HG02623 (cell line): Measurements from ENCODE around the gene CNTFR.

Experiments
- ATAC-seq: cut with Tn5 transposase; IDR thresholded peaks from one replicate; pipeline ENCODE4 v1.9.1; 2021; ENCODE audit warnings: moderate library complexity; ENCODE audit not compliant: unreplicated experiment

Gene CNTFR

DNA sequence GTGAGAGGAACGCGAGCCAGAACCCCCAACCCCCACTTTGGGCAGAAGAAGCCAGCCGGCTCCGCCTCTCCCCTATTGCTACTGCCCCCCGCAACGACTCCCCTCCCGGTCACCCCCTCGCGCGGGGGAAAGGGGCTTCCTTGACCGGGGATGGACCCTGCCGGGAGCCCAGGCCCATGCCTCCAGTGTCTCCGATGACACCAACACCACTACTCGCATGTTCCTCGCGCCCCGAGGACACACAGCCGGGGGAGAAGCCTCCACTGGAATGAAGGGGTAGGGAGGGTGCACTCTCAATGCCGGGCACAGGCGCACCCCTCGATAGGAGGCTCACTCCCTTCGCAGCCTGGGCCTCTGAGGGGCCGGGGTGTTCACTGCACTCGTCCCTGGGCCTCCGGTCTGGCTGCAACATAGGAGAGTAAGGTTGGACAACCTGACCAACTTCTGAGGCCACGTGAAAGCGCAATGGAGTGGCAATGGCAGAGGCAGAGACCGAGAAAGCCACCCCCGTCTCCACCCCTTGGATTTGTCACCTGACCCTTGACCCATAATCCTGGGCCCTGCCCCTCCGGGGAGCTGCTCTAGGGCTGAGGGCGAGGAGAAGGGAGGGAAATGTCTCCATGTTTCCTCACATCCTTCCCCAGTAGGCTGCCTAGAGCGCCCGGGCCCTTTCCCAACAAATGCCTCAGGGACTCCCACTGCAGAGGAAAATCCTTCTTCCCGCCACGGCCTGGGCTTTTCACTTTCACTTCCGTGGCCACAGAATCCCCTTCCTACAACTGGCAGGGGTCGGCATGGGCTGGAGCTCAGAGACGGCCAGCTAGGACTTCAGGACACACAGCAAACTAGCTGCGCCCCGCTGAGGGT is 1.1 kb upstream of the CNTFR start:
- ATAC-seq = no peak

DNA sequence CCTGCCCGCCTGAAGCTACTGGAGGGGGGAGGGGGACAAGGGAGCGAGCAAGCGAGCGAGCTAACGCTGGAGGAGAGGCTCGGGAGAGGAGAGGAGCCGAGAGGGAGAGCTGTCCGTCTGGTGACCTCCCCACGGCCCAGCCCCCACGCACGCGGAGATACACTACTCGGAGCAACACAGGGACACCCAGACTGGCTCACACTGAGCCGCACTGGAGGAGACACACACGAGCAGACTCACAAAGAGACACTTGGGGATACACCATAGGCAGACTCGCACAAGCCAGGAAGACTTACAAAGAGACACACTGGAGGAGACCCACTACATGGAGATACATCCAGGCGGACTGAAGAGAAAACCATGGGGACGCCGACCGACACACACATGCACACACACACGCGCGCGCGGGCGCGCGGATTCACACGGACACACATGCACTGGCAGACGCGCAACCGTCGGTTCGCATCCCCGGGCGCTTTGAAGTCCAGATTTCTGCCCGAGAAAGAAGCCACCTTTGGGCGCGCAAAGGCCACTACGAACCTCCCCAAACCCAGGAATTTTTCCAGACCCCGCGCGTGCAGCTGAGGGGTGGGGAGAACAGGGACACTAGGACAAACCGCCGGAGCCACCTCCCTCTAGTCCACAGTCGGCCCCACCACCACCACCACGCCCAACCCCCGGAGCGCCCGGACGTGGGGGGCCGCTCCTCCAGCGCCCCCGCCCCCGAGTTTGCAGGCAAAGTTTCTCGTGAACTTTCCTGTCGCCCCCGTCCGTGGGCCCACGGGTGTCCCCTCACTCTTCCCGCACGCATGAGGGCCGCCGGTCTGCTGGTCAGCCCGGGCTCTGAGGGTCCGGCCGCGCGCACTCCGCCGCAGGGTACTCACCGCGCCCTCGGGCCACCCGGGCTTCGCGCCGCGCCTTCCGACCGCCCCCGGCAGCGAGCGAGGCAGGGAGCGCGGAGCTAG is 571 bp downstream of the CNTFR start:
- ATAC-seq = no peak

DNA sequence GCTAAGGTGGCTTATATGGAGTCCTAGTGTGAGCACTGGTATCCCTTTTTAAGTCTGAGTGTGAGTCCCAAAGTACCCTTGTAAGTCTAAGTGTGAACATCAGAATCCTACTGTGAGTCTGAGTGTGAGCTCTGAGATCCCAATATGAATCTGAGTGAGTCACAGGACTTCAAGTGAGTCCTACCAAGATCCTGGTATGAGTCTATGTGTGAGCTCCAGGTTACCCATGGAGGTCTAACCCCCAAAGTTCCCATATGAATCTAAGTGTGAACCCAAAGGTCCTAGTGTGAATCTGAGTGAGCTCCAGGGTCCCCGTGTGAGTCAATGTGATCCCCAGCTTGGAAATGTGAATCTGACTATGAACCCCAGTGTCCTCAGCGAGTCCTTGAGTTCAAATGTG is 2.3 kb downstream of the CNTFR start:
- ATAC-seq = no peak

DNA sequence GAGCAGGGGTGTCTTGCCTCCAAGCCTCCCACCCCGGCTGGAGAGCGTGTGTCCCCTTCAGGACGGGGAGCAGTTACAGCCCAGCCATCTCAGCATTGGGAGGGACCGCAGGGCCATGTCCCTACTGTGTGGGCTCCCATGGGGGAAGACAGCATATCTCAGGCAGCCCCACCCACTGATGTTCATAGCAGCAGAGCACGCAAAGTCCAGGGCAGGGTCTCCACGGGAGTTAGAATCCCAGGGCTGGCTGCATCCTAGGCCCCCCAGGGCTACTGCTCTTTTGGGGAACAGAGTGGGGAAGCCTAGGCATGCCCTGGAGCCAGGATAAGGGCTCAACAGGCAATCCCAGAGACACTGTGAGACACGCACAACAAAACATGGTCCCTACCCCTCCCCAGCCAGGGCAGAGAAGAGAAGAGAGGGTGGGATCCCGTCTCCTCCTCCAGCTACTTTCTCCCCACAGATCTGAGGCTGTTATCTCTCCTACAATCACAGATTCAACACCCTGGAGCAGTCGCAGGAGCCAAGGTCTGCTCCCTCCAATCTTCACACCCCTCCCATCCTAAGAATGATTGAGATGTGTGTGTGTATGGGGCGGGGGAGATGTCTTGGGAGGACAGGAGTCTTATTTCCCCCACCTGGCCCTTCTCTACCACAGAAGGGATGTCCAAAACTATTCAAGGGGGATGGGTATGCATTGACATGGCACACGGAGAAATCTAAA is 3.4 kb downstream of the CNTFR start:
- ATAC-seq = no peak

DNA sequence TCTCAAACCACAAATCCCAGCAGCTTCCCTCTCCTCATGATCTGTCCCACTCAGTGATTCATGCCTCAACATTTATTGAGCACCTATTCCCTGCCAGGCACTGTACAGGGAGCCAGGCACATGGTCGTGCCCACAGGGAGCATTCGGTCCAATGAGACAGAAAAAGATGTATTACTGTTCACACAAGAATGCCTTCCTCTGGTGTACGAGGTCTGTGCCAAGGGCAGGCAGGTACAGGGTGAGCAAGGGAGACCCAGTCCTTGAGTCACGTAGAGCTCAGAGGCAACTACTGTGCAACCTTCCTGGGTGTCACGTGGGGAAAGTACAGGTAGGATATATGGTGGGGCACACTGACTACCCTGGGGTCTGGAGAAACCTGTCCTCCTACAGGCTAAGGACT is 4.6 kb downstream of the CNTFR start:
- no peak for ATAC-seq

DNA sequence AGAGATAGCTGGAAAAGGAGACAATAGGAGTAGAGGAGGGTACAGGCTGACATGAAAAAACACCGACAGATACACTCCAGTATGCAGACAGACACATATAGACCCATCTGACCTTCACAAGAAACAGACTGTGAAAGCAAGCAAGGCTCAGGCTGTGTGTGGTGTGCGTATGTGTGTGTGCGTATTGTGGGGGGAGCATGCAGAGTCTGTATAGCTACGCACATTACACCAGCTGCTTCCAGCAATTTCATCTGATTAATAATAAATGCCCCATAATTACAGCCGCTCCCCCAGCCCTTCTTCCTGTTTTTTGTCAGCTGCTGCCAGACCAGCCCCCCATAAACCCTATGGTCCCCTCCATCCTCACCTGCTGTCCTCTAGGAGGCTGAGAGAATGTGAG is 6.7 kb downstream of the CNTFR start:
- no peak for ATAC-seq

DNA sequence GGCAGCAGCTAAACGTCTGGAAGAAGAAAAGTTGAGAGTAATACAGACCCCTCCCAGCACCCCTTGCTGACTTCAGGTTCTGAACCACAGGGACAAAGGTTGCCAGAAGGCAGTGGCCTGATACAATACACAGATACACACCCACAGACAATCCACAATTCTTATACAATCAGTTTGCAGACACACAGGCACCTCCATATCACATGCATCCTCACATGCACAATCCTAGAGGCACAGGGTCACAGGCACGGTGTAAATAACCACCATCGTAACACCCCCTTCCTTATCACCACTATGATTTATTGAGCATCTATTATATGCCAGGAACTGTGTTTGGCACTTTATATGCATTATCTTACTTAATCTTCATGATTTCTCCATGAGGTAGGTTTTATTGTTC is 8.2 kb downstream of the CNTFR start:
- ATAC-seq = no peak

DNA sequence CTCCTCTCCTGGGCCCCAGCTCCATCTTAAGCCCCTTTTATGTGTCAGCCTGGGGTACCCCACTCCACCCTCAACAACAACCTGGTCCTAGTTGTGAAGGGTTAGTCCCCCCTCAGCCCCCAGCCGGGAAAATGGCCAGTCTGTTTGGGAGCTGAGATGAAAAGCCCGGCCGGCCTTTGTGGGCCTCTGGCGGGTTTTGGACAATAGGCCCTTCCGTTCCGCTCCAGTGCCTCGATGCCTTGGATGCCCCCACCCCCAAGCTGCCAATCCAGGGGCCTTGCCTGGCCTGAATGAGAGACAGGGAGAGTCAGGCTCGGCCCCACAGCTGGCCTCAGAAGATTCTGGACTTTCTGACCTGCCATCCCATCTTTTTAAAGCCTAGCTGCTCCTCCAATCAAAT is 9.2 kb downstream of the CNTFR start:
- no peak for ATAC-seq

DNA sequence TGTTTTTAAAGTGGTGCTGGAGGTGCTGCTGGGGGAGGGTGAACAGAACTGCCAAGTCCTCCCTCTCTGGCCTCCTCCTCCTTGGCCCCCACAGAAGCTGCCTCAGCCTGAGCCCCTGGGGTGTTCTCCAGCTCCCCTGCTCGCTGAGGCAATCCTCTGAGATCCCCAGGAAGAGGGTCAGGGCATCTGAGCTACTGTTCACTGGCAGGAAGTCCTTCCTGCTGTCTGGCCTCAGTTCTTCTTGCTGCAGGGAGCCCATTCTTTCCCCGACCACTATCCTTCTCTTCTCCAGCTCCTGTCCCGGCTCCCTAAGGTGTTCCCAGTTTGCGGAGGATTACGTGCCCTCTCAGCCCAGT is 9.7 kb downstream of the CNTFR start:
- no peak for ATAC-seq

DNA sequence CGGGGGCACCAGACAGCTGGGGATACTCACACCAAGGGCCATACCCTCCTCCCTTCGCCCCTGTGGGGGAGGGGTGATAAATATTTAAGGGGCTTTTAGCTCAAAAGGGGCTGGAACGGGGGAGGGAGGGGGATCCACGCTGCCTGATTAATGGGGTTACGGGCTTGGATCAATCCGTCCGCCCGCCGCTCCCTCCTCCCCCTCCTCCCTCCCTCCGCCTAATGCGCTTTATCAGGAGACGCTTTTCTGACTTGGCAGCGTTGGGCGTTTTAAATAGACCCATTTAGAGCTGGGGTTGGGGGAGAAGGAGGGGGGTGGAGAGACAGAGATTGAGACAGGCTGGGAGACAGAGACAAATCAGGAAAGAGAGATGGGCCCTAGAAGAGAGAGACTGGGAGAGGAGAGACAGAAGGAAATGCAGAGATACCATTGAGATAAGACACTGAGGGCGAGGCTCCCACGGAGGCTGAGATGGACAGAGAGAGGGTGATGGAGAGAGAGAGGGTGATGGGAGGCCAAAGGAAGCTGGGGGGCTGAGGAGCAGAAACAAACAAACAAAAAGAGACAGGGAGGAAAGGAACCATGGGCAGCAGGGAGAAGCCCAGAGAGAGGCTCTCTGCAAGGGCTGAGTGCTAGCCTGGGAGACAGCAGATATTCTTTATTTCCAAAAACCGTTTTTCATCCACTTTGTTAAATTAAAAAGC is 10.3 kb downstream of the CNTFR start:
- ATAC-seq = no peak

DNA sequence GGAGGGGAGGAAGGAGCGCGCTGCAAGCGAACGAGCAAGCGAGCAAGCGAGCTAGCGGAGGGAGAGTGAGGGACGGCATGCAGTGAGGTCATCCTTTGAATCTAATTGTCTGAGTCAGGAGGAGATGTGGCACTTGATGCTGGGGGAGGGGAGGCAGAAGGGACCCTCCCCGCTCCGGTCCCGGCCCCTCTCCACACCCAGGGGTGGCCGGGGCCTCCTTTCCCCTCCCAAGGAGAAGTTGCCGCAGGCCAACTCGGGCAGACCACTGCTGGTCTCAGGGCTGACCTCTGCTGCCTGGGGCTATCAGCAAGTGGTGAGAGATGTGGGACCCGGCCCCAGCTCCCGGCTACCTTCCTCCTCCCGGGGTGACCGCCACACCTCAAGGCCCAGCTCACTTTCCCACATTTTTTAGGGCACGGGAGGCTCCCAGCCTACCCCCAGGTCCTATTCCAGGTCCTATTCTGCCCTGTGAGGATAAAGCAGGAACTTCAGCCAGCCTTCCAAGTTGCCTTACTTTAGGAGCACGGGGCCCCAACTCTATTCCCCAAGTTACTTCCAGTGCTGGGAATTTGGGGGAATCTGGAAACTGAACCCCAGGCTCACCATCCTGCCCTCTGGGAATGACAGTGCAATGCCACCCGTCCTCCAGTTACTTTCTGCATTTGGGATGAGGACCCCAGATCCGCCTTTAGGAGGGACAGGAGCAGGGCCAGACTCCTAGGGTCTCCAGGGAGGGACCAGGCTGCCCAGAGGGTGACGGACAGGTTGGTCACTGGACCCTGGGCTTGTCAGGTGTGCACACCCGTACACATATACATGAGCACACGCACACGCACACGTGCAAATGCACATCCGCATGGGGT is 11.1 kb downstream of the CNTFR start:
- ATAC-seq = no peak

DNA sequence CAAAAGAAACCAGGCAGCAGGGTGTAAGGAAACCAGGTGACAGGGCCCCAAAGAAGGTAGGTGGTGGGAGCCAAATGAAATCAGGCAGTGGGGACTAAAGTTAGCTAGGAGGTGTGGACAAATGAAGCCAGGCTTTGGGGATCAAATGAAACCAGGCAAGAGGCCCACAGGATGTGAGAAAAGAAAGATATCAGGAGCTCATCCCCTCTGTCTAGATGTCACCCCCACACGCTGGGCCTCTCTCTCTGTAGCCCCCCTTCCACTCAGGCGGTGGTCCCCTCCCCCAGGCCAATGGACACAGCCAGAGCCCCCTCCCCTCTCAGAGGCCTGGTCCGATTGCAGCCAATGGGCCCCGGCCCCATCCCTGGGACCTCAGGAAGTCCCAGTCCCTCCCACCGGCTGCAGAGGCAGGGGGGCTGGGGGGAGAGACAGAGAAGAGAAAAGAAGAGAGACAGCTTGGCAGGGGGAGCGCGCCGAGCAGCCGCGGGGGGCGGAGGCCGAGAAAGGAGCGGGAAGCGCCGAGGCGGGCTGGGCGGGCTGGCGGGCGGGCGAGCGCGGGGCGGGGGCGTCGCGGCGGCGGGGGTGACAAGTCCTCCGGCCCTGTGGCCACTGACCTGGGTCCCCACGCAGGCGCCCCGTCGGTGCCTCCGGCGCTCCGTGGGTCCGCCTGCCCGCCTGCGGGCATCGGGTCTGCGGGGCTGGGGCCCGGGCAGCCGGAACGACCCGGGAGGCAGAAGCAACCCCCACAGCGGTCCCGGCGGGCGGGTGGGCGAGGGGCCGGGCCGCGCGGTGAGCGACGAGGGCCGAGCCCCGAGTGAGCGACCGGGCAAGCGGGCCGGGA is 11.9 kb downstream of the CNTFR start:
- no peak for ATAC-seq

DNA sequence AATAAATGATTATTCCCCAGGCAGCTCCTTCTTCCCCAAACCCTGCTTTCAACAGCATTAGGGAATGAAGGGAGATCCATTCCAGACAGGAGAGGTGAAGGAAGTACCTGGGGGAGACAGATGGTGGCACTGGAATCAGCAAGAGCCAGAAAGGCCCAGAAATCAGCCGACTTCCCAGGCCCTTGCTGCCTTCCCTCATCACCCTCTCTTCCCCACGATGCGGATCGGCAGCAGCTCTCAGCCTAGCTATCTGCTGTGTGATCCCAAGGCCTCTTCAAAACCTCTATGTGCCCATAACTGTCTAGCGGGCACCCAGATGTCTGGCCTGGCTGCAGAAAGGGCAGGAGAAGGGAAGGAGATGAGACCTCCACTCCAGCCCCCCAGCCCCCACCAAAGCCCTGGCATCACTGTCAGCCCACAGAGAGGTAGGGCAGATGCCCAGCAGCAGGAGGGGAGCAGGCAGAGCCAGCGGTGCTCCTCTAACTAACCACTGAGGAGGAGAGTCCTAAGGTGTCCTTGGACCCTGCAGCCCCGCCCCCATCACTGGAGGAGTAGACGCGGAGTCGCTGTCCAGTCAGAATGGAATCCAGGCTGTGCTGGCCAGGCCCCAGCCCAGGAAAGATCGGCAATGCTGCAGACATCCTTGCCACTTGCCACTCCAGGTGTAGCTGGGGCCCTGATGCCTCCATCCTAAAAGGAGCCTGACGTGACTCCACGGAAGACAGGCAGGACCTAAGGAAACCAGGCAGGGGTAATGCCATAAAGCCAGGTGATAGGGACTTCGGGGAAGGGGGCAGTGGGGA is 12.7 kb downstream of the CNTFR start:
- ATAC-seq = no peak

DNA sequence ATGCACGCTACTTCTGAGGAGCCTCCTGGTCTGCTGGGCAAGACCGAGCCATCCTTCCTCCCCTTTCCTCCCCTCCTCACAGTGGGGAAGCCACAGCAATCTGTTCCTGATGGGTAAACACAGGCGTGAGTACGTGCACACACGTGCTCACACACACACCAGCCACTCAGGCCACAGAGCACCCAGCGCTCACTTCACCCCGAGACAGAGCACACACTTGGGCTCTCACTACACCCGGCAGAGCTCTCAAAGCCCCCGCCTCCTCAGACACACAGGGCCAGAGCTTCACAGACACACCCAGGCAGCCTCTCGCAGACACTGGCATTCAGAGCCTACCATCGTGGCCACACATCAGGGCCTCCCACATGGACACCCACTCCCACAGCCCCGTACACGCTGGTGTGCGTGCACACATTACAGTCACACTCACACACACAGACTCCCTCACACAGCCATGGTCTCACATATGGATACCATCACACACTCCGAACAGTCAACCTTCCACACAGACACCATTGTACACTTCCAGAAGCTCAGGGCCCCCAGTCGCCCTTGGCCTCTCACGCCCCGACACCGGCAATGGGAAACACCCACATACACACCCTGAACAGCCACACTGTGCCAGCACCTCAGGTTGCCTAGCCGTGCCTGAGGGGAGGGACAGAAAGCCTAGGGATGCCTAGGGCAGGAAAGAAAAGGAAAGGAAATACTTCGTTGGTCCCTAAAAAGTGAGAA is 13.5 kb downstream of the CNTFR start:
- ATAC-seq = no peak

DNA sequence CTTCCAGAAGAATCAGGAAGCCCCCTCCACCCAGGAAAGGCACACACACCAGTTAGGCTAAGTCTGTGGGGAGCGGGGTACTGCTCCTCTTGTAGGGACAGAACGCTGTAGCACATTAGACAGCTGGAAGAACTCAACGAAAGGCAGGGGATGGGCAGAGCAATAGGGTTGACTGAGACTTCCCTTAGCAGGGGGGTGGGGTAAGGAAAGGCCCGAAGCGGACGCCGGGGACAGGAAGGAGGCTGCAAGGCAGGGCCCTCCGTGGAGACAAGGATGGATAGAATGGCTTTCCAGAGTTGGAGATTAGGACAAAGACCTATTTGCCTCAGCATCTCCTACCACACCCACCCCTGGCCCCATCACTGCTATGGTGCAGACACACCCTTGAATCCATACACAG is 14.3 kb downstream of the CNTFR start:
- no peak for ATAC-seq

DNA sequence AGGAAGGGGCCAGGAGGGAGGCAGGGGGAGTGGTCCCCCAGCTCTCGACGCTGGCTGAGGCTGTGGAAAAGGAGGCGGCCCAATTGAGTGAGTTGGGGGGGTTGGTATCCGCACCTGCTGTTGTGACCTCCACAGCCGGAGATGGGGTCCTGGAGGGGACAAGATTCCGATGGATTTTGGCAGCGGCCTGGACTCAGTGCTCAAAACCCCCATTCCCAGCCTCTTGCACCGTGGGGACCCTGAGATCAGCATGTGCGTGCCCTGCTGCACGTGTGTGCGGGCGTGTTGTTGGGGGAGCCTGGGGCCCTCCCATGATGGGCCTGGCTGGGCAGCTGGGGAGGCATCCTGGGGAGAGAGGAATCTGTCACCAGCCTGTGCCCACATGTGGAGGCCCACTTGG is 15.0 kb downstream of the CNTFR start:
- no peak for ATAC-seq

DNA sequence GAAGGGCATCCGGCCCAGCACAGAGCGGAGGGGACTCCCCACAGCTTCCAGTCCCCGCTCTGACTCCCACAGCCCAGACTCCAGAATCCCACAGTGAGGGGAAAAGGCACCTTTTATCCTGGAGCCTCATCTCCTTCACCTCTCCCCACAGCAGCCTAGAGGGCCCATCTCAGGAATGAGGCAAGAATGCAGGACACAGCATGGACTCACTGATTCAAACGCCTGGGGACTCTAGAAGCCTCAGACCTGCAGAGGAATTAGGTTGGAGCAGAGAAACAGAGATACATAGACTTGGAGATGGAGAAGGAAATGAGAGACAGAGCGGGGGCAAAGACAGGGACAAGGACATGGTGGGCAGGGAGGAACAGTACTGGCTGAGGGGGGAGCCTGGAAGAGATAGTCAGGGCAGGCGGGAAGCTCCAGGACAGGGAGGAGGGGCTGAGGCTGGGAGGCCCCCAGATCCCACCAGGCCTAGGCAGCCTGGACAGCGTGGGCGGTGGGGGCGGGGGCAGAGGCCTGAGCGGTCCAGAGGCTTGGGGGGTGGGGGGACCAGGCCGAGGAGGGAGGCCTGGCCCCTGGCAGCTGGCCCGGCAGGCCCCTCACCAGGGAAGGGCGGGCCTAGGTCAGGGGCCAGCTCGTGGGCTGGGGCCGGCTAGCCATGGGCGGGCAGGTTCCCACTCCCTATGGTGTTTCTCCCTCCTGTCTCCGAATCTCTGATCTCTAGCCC is 15.8 kb downstream of the CNTFR start:
- ATAC-seq = no peak
